ENCODE data around the gene FAR1. TPM values are rescaled to one million over a fixed set of nuclear protein-coding genes. Genes with fewer than 3 reads are reported as not detected.

FAR1 gene
- total and polyA plus RNA-seq, 2 donors = 26.2 to 151 TPM

Small RNA genes lying within 50 kb of the gene (small RNA-seq; reads per million reads assigned to genes)
- gene AC013828.1 (not detected), gene RF00019 (not detected), gene RPL39P26 (not detected)

Other genes with a start within 250 kb of the FAR1 start
- gene BTBD10, start 205.4 kb upstream of the FAR1 start, total RNA-seq = 76.3 TPM
- gene BTBD10, start 205.4 kb upstream of the FAR1 start, polyA plus RNA-seq = 31.3 TPM
- gene PTH, start 172.7 kb upstream of the FAR1 start, total RNA-seq = not detected
- gene PTH, start 172.7 kb upstream of the FAR1 start, polyA plus RNA-seq = not detected